Uterus (tissue), 4 donors: ENCODE measurements around the gene HERC5. TPM values are rescaled to one million over a fixed set of nuclear protein-coding genes. Genes with fewer than 3 reads are reported as not detected.

Source experiments
- DNase-seq, 2 donors: peaks; one replicate each; pipeline ENCODE4 v3.0.0-alpha.2; 2019 to 2020
- H3K27ac ChIP-seq, 2 donors: fragments of 200-600 bp; sonication (generic); 1 replicate in 1 of 2; 2 replicates in 1 of 2; pipeline ENCODE4 v1.5.1; 2016 to 2018
- H3K27me3 ChIP-seq, 2 donors: fragments of 200-600 bp; sonication (generic); one replicate each; pipeline ENCODE4 v1.5.1; 2018 to 2019; ENCODE audit warnings: control low read depth in 1 of 2
- H3K36me3 ChIP-seq, 2 donors: fragments of 200-600 bp; sonication (generic); one replicate each; pipeline ENCODE4 v1.5.1; 2019; ENCODE audit warnings: control low read depth in 1 of 2
- H3K4me1 ChIP-seq, 2 donors: fragments of 200-600 bp; sonication (generic); one replicate each; pipeline ENCODE4 v1.5.1; 2018 to 2019; ENCODE audit warnings: control low read depth in 1 of 2
- H3K4me3 ChIP-seq, 2 donors: fragments of 200-600 bp; sonication (generic); 1 replicate in 1 of 2; 2 replicates in 1 of 2; pipeline ENCODE4 v1.5.1; 2018 to 2019; ENCODE audit warnings: mild to moderate bottlenecking in 1 of 2
- H3K9me3 ChIP-seq, 2 donors: fragments of 200-600 bp; sonication (generic); one replicate each; pipeline ENCODE4 v1.5.1; 2019; ENCODE audit warnings: control low read depth in 1 of 2
- POLR2A ChIP-seq, 2 donors: fragments of 450-650 bp; IDR thresholded peaks; one replicate each; pipeline ENCODE4 v1.6.1; 2016; ENCODE audit warnings: antibody characterized with exemption in 2 of 2, mild to moderate bottlenecking in 1 of 2, moderate library complexity in 1 of 2
- intact Hi-C: fragments of 100-400 bp; cut with DNase I; formaldehyde crosslinking; loops from one replicate; pipeline ENCODE4 v1.15.1; 2023; ENCODE audit warnings: low total_unique reads
- total RNA-seq, 4 donors: library from RNA; depleted of rRNA in 3 of 4; stranded (reverse); fragments of >200 nt in 3 of 4; gene quantifications; one replicate each; pipeline versions ENCODE4 v1.1.0 to v1.2.4, GENCODE V29; 2014 to 2023
- TF ChIP-seq, protein P1 (sequence below), 4 experiments: fragments of 200-600 bp in 2 of 4; fragments of 450-650 bp in 2 of 4; sonication (generic) in 2 of 4; IDR thresholded peaks; one replicate each; pipeline ENCODE4 v1.5.1; 2016 to 2019; ENCODE audit warnings: antibody characterized with exemption in 4 of 4, mild to moderate bottlenecking in 2 of 4, moderate library complexity in 1 of 4
- donor health status: DM: yes; HTN: yes; CAD: no.

The HERC5 gene
- total RNA-seq, 4 donors from 2014 or later, result 4.3 to 23.7 (median 10.6) TPM

DNA sequence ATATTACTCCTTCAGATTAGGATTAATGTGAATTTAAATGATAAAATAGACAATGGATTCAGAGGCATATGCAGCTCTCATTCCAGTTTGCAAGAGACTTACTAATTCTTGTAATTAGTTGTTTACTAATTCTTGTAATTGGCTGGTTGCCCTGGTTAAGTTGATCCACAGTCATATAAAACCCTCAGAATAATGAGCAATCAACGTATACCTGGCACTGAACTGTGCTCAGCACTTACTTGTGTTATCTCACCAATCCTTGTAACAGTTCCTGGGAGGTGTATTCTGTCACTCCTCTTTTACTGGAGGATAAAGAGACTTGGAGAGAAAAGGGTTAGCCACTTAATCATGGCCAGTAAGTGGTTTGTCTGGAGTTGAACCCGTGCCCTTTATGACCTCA is 10.5 kb downstream of the HERC5 start:
- Histone ChIP-seq H3K4me1 (no peaks in the 10 kb centered on the region), H3K9me3 (no peaks in the 10 kb centered on the region), H3K27ac (no peak overlapping the region), H3K36me3 (no peaks in the 10 kb centered on the region), H3K4me3 (no peak overlapping the region), H3K27me3 (no peaks in the 10 kb centered on the region)
- TF ChIP-seq, protein P1, sequence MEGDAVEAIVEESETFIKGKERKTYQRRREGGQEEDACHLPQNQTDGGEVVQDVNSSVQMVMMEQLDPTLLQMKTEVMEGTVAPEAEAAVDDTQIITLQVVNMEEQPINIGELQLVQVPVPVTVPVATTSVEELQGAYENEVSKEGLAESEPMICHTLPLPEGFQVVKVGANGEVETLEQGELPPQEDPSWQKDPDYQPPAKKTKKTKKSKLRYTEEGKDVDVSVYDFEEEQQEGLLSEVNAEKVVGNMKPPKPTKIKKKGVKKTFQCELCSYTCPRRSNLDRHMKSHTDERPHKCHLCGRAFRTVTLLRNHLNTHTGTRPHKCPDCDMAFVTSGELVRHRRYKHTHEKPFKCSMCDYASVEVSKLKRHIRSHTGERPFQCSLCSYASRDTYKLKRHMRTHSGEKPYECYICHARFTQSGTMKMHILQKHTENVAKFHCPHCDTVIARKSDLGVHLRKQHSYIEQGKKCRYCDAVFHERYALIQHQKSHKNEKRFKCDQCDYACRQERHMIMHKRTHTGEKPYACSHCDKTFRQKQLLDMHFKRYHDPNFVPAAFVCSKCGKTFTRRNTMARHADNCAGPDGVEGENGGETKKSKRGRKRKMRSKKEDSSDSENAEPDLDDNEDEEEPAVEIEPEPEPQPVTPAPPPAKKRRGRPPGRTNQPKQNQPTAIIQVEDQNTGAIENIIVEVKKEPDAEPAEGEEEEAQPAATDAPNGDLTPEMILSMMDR (IDR thresholded peaks at IDR 0.05), result no peak
- no peak for TF ChIP-seq POLR2A (IDR thresholded peaks at IDR 0.05)
- no peak for DNase-seq
- intact Hi-C loops, result no loop called here

DNA sequence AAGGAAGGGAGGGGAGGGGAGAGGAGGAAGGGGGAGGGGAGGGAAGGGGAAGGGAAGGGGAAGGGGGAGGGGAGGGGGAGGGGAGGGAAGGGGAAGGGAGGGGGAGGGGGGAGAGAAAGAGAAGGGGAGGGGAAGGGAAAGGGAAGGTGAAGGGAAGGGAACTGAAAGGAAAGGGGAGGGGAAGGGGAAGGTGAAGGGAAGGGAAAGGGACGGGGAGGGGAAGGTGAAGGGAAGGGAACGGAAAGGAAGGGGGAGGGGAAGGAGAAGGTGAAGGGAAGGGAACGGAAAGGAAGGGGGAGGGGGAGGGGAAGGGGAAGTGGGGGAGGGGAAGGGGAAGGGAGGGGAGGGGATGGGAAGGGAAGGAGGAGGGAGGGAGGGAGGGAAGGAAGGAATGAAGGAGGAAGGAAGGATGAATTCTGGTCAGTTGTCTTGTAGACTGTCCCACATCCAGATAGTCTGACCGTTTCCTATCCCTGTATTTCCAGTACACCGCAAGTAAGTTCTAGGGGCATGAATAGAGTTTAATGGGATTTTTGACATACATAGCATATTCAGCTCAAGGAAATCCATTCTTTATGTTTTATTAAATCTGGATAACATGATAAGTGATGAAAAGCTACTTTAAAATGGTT is 20.4 kb downstream of the HERC5 start:
- Histone ChIP-seq H3K36me3 (no peaks in the 10 kb centered on the region), H3K4me3 (no peak overlapping the region), H3K4me1 (no peaks in the 10 kb centered on the region), H3K27ac (no peak overlapping the region), H3K9me3 (no peaks in the 10 kb centered on the region), H3K27me3 (no peaks in the 10 kb centered on the region)
- intact Hi-C loops, result no loop called here
- no peak for DNase-seq
- TF ChIP-seq POLR2A (IDR thresholded peaks at IDR 0.05), result no peak
- TF ChIP-seq, protein P1 (IDR thresholded peaks at IDR 0.05), result no peak

DNA sequence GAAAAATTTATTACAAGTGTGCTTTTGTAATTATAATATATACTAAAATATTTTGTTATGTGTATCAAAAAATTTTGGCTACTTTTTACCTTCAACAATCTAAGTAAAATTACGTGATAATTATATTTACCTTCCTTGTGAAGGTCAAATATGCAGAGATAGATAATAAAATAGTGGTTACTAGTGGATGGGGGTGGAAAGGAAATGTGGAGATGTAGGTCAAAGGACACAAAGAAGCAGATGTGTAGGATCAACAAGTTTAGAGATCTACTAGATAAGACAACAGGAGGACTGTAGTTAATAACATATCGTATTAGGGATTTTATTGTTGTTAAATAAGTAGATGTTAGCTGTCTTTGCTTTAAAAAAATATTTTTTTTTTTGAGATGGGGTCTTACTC is 21.3 kb downstream of the HERC5 start:
- no peak for TF ChIP-seq POLR2A (IDR thresholded peaks at IDR 0.05)
- TF ChIP-seq, protein P1 (IDR thresholded peaks at IDR 0.05), result no peak
- intact Hi-C loops, result no loop called here
- no peaks in the 10 kb centered on the region for H3K4me1 ChIP-seq
- H3K4me3 ChIP-seq, result no peak overlapping the region
- H3K36me3 ChIP-seq, result no peaks in the 10 kb centered on the region
- no peaks in the 10 kb centered on the region for H3K9me3 ChIP-seq
- no peak for DNase-seq
- no peaks in the 10 kb centered on the region for H3K27me3 ChIP-seq
- no peak overlapping the region for H3K27ac ChIP-seq

DNA sequence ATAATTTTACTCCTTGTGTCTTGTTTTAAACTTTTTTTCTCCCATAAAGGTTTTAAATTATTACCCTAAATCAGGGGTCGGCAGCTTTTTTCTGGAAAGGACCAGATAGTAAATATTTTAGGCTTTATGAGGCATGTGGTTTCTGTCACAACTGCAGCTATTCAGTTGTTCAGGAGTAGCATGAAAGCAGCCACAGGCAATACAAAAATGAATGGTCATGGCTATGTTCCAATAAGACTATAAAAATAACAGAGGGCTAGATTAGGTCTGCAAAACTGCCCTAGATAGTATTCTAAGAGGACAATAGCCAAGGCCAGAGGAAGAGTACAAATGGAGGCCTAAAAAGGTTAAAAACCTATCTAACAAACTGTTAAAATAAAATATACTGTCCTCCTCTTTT is 24.6 kb downstream of the HERC5 start:
- no peak for DNase-seq
- Histone ChIP-seq H3K4me3 (no peak overlapping the region), H3K27me3 (no peaks in the 10 kb centered on the region), H3K4me1 (no peaks in the 10 kb centered on the region), H3K36me3 (no peaks in the 10 kb centered on the region), H3K27ac (peak overlapping the region; percentile 38 to 62), H3K9me3 (no peaks in the 10 kb centered on the region)
- intact Hi-C loops, result no loop called here
- TF ChIP-seq, protein P1 (IDR thresholded peaks at IDR 0.05), result no peak
- TF ChIP-seq POLR2A (IDR thresholded peaks at IDR 0.05), result no peak

GRCh38 chr4:88489100-88489761 is 32.3 kb downstream of the HERC5 start:
- Histone ChIP-seq H3K36me3 (no peaks in the 10 kb centered on the region), H3K27ac (no peak overlapping the region), H3K9me3 (no peaks in the 10 kb centered on the region), H3K4me3 (no peak overlapping the region), H3K27me3 (no peaks in the 10 kb centered on the region), H3K4me1 (no peaks in the 10 kb centered on the region)
- TF ChIP-seq, protein P1 (IDR thresholded peaks at IDR 0.05), result no peak
- no peak for TF ChIP-seq POLR2A (IDR thresholded peaks at IDR 0.05)
- intact Hi-C loops, result no loop called here
- DNase-seq, result no peak
